Gastrocnemius medialis (tissue), 4 donors: ENCODE data around the gene HTR2C.

Source experiments
- CTCF ChIP-seq, 5 experiments: fragments of 450-650 bp in 3 of 5; fragments of 200-600 bp in 2 of 5; sonication (generic) in 2 of 5; IDR thresholded peaks in 4 of 5; conservative IDR thresholded peaks in 1 of 5; 1 replicate in 4 of 5; 2 replicates in 1 of 5; pipeline ENCODE4 v1.5.1; 2016 to 2019; ENCODE audit warnings: antibody characterized with exemption in 5 of 5, mild to moderate bottlenecking in 3 of 5, moderate library complexity in 3 of 5
- POLR2A ChIP-seq, 2 donors: fragments of 450-650 bp; IDR thresholded peaks; one replicate each; pipeline ENCODE4 v1.6.1; 2017; ENCODE audit warnings: antibody characterized with exemption in 2 of 2, mild to moderate bottlenecking in 2 of 2, moderate library complexity in 2 of 2

- TF ChIP-seq POLR2A (IDR thresholded peaks at IDR 0.05) (no peak), CTCF (IDR thresholded peaks at IDR 0.05 in 4 of 5, conservative IDR thresholded peaks at IDR 0.05 in 1 of 5) (no peak)
These were observed 368.8 kb downstream of the HTR2C start for GRCh38 chrX:114952696-114953095.
